ENCODE results near the gene RPS6KA2. TPM values are rescaled to one million over a fixed set of nuclear protein-coding genes. Genes with fewer than 3 reads are reported as not detected.

RPS6KA2 gene
- total RNA-seq, 4 donors from 2014 or later, result 43.9 to 161 (median 82.7) TPM

DNA sequence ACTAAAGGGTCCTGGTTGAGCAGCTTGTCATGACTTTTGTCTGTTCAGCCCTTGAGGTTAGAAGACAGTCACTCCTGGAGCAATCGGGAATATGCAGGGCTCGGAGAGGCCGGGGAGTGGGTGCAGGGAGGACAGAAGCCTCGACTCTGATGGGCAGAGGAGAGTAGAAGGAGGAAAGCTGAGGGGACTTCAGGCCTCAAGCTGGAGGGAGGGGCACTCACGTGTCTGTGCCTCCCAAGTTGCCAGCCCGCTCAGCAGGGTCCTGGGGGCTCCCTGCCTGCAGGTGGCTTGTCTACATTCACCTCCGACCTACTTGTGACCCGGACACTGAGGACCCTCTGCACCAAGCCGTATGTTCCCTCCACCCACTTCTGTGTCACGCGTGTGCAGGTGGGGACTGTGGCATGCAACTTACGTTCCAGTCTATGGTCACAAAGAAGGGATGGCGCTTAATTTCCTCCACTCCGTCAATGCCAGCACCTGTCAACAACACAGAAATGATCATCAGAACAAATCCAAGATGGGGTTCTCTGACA, 157.6 kb downstream of the RPS6KA2 start:
- no peak for TF ChIP-seq CTCF (IDR thresholded peaks at IDR 0.05; ENCODE audit: low read depth)

- no peak for TF ChIP-seq CTCF (IDR thresholded peaks at IDR 0.05; ENCODE audit: low read depth)
These were observed 159.5 kb downstream of the RPS6KA2 start for GRCh38 chr6:166467436-166468000.

- no peak for TF ChIP-seq CTCF (IDR thresholded peaks at IDR 0.05; ENCODE audit: low read depth)
These were observed 160.6 kb downstream of the RPS6KA2 start for GRCh38 chr6:166466178-166467122.

- no peak for TF ChIP-seq CTCF (IDR thresholded peaks at IDR 0.05; ENCODE audit: low read depth)
These were observed 161.4 kb downstream of the RPS6KA2 start for GRCh38 chr6:166465671-166466087.

- no peak for TF ChIP-seq CTCF (IDR thresholded peaks at IDR 0.05; ENCODE audit: low read depth)
These were observed 162.1 kb downstream of the RPS6KA2 start for GRCh38 chr6:166465003-166465399.

DNA sequence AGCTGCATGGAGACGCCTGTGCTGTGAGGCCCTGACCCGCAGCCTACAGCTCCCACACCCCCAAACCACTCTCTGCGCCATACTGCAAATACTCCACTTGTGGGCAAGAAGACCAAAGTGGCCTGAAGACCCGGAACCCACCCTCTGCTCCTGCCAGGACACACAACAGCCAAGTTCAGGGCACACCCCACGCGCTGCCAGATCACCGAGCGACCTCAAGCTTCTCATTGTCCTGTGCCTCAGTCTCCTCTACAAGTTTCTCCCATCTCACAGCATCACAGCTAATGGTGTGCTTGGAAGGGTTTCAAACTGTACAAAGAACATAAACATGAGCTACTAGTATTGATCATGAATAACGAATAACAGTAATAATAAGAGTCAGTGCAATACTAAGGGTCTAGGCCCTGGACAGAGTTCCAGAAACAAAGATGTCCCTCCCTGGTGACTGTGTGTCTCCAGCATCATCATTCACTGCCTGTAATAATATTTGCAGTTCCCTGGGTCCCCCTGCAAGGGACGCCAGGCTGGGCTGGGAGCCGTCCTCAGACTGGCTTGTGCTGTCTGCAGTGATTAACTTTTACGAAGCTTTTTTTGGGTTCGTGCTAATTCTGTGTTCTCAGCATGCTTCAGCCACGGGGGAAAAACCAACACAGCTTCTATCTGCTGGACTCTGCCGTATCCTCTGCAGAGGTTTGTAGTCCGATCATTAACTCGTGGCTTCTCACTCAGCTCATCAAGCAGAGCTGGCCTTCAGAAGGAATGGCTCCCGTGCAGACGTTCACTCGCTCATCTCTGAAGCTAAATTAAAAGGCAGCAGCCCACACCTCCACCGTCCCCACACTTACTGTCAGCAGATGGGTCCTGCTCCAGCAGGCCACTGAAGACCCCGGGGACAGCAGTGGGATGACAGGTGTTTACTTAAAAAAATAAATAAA, 162.7 kb downstream of the RPS6KA2 start:
- TF ChIP-seq CTCF (IDR thresholded peaks at IDR 0.05; ENCODE audit: low read depth), result no peak

Data from subcutaneous adipose tissue (tissue), 4 donors.